Ectodermal cell (in vitro differentiated cells): Measurements from ENCODE around the gene ELK4.
A peak's percentile ranks its signal among the peaks of the same experiment; 100 is the strongest.

Source experiments
- H3K27ac ChIP-seq: 2 replicates; pipeline ENCODE4 v1.7.0; 2013; ENCODE audit warnings: mild to moderate bottlenecking, low read depth, low read length; ENCODE audit not compliant: insufficient read depth, poor library complexity, severe bottlenecking
- H3K27me3 ChIP-seq: 2 replicates; pipeline ENCODE4 v1.7.0; 2013; ENCODE audit warnings: mild to moderate bottlenecking, low read length; ENCODE audit not compliant: insufficient read depth, control insufficient read depth, poor library complexity, severe bottlenecking
- H3K36me3 ChIP-seq: one replicate; pipeline ENCODE4 v1.7.0; 2013; ENCODE audit warnings: low read length; ENCODE audit not compliant: control insufficient read depth, insufficient read depth
- H3K4me1 ChIP-seq: one replicate; pipeline ENCODE4 v1.7.0; 2013; ENCODE audit warnings: low read length; ENCODE audit not compliant: control insufficient read depth, insufficient read depth
- H3K4me3 ChIP-seq: 2 replicates; pipeline ENCODE4 v1.7.0; 2013; ENCODE audit warnings: low read depth, low read length, control low read depth; ENCODE audit not compliant: insufficient read depth
- H3K9me3 ChIP-seq: 2 replicates; pipeline ENCODE4 v1.7.0; 2013; ENCODE audit warnings: mild to moderate bottlenecking, low read length, moderate library complexity; ENCODE audit not compliant: control insufficient read depth
- WGBS, 2 experiments: methylation state at CpG; one replicate each; pipeline ENCODE4 v1.1.7; 2013; ENCODE audit warnings: missing lambda C conversion rate in 2 of 2; 5-methylcytosine and 5-hydroxymethylcytosine counted together

ELK4 gene

DNA sequence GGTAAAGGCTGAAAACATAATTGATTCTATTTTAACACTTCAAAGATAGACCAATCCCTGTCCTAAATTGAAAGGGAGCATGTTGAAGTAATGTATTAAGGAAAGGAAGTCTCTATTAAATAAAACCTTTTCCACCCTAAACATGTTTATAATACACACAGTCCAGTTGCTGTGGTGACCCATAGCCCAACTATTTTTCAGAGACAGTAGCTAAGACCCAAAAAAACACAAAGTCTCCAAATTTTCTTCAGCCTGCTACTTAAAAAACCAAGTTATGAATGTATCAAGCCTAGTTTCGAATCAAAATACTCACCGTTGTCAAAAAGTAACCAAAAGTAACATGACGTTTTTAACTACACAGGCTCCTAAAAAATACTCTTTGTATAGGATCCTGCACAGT, 1.6 kb downstream of the ELK4 start:
- Histone ChIP-seq H3K36me3 (no peaks in the 10 kb centered on the region), H3K27me3 (no peaks in the 10 kb centered on the region), H3K4me1 (peaks cover 3% of the 10 kb centered on the region), H3K9me3 (no peaks in the 10 kb centered on the region), H3K27ac (peak overlapping the region; percentile 93), H3K4me3 (peak overlapping the region; percentile 67)
- WGBS, 2 experiments = 57 to 60% methylated on average over 3 of the region's 3 CpGs

DNA sequence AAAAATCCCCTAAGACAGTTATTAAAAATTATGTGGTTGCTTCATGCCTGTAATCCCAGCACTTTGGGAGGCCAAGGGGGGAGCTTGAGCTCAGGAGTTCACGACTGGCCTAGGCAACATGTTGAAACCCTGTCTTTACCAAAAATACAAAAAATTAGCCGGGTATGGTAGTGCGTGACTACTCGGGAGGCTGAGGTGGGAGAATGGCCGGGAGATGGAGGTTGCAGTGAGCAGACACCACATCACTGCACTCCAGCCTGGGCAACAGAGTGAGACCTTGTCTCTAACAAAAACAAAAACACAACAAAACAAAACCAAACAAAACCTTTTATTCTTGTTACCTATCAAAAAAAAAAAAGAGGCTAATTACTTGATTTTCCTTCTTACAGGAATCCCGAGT, 2.1 kb downstream of the ELK4 start:
- peaks cover 3% of the 10 kb centered on the region for H3K4me1 ChIP-seq
- peak overlapping the region; percentile 67 for H3K4me3 ChIP-seq
- H3K27ac ChIP-seq = no peak overlapping the region
- WGBS, 2 experiments = 93 to 95% methylated on average over 5 of the region's 6 CpGs
- H3K36me3 ChIP-seq = no peaks in the 10 kb centered on the region
- no peaks in the 10 kb centered on the region for H3K27me3 ChIP-seq
- H3K9me3 ChIP-seq = no peaks in the 10 kb centered on the region

DNA sequence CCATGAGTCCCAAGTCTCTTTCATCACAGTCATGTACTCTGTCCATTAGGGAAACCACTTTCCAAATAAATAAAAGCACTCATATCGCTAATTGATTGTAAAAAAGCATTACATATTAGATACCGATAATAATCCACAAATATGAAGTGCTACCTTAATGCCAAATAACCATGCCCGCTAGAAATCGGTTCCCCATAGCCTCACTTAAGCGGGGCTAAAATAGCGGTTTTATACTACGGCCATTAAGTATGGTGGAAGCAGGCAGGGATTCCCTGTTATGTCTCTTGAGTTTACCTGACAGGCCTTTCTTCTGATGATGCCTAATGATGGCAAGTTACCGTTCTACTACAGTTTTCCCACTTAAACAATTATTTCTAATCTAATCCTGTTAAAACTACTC, 3.9 kb downstream of the ELK4 start:
- 95 to 96% methylated on average over 8 of the region's 8 CpGs for WGBS, 2 experiments
- peaks cover 3% of the 10 kb centered on the region for H3K4me1 ChIP-seq

DNA sequence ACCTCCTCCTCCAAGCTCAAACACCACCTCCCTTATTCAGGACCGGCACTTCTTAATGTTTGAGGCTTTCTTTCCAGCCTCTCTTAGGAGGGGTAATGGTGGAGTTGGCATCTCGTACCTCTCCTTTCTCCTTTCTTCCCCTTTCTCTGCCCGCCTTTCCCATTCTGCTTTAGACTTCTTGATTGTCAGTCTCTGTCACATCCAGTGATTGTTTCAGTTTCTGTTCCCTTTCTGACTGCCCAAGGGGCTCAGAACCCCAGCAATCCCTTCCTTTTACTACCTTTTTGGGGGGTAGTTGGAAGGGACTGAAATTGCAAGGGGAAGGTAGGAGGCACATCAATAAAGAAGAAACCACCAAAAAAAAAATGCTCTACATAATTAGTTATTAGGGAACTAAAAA, 5.6 kb downstream of the ELK4 start:
- H3K9me3 ChIP-seq = no peaks in the 10 kb centered on the region
- peaks cover 3% of the 10 kb centered on the region for H3K4me1 ChIP-seq
- peaks cover 9% of the 10 kb centered on the region for H3K36me3 ChIP-seq
- H3K4me3 ChIP-seq = no peak overlapping the region
- no peak overlapping the region for H3K27ac ChIP-seq
- 84 to 94% methylated on average over 3 of the region's 3 CpGs for WGBS, 2 experiments
- no peaks in the 10 kb centered on the region for H3K27me3 ChIP-seq

More for the DNA sequence above, 3.9 kb downstream of the ELK4 start:
- H3K9me3 ChIP-seq = no peaks in the 10 kb centered on the region
- no peaks in the 10 kb centered on the region for H3K27me3 ChIP-seq
- no peaks in the 10 kb centered on the region for H3K36me3 ChIP-seq
- no peak overlapping the region for H3K4me3 ChIP-seq
- H3K27ac ChIP-seq = no peak overlapping the region

GRCh38 chr1:205623646-205624045, 8.2 kb downstream of the ELK4 start:
- no peaks in the 10 kb centered on the region for H3K27me3 ChIP-seq
- no peak overlapping the region for H3K4me3 ChIP-seq
- peaks cover 29% of the 10 kb centered on the region for H3K36me3 ChIP-seq
- no peaks in the 10 kb centered on the region for H3K4me1 ChIP-seq
- 92 to 96% methylated on average over 4 of the region's 4 CpGs for WGBS, 2 experiments
- no peaks in the 10 kb centered on the region for H3K9me3 ChIP-seq
- no peak overlapping the region for H3K27ac ChIP-seq

DNA sequence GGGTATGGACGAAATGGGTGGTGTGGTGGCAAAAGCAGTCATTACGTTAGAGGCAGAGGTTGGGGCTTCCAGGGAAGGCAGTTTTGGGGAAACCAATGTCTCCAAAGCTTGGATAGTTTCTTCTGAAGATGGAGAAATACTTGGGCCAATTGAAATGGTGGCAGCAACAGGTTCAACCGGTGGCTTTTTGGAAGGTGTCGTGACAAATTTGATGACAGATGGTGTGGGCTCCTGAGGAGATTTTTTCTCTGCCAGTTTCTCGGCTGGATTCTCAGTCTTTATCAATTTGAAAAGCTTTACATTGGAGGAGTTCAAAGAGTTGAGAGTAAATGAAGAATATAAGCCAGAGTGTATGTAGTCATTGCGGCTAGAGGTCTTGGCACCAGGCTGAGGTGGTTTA, 11.5 kb downstream of the ELK4 start:
- H3K27me3 ChIP-seq = no peaks in the 10 kb centered on the region
- no peak overlapping the region for H3K4me3 ChIP-seq
- H3K9me3 ChIP-seq = no peaks in the 10 kb centered on the region
- whole genome bisulfite sequencing, 2 experiments = 94 to 96% methylated on average over 6 of the region's 6 CpGs
- no peak overlapping the region for H3K27ac ChIP-seq
- H3K36me3 ChIP-seq = peaks cover 43% of the 10 kb centered on the region
- no peaks in the 10 kb centered on the region for H3K4me1 ChIP-seq

GRCh38 chr1:205619376-205619775, 12.4 kb downstream of the ELK4 start:
- 80 to 100% methylated on average over 1 to 3 of the region's 3 CpGs for WGBS, 2 experiments
- Histone ChIP-seq H3K27ac (no peak overlapping the region), H3K4me3 (no peak overlapping the region), H3K27me3 (no peaks in the 10 kb centered on the region), H3K9me3 (no peaks in the 10 kb centered on the region), H3K36me3 (peaks cover 44% of the 10 kb centered on the region), H3K4me1 (no peaks in the 10 kb centered on the region)

- Histone ChIP-seq H3K4me1 (no peaks in the 10 kb centered on the region), H3K27ac (no peak overlapping the region), H3K4me3 (no peak overlapping the region), H3K9me3 (no peaks in the 10 kb centered on the region), H3K27me3 (no peaks in the 10 kb centered on the region), H3K36me3 (peaks cover 47% of the 10 kb centered on the region)
- WGBS, 2 experiments = 100% methylated on average over 1 of the region's 1 CpG; no CpG with 5 or more reads in 1 of the 2 experiments
These were observed 15.1 kb downstream of the ELK4 start for GRCh38 chr1:205616563-205617293.

DNA sequence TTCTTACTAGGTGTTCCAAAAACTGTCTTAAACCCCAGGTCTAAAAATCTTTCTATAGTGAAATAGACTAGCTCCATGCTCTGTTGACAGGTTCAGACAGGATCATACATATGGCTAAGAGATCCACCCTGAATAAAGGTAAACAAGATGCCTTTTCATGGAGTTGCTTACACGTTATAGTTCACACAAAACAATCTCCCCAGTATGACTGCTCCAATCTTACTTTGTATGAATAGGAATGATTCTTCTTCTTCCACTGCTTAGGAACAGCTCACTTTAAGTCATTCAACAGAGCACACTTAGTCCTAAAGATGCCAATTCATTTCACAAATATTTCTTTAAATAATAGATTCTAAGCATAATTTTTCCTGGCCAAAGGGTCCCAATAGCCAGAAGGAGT, 16.0 kb downstream of the ELK4 start:
- WGBS, 2 experiments = 81 to 100% methylated on average over 1 of the region's 1 CpG
- peaks cover 46% of the 10 kb centered on the region for H3K36me3 ChIP-seq
- no peak overlapping the region for H3K4me3 ChIP-seq
- no peaks in the 10 kb centered on the region for H3K4me1 ChIP-seq
- no peak overlapping the region for H3K27ac ChIP-seq
- no peaks in the 10 kb centered on the region for H3K9me3 ChIP-seq
- H3K27me3 ChIP-seq = no peaks in the 10 kb centered on the region

DNA sequence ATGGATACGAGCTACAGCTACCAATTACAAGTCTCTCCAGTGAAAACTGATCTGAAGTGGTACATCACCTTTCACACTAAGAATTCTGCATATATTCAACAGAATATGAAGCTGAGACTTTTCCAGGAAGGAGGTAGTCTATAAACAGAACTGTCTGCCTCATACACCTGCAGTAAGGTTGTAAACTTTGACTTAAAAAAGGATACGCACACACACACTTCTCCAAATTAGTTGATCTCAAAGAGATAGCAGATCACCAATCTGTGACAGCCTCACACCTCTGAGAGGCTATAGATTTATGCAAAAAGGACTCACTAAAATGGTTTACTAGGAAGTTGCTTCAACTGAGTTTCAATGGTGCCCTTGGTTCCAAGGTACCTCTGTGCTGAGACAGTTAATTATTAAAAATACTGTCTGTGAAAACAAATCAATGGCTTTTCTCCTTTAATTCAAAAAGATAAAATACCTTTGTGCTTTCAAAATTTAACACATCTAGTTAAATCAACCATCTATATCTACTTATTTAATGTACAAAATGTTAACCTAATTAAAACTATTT, 17.9 kb downstream of the ELK4 start:
- peaks cover 30% of the 10 kb centered on the region for H3K36me3 ChIP-seq
- no peak overlapping the region for H3K27ac ChIP-seq
- H3K4me3 ChIP-seq = no peak overlapping the region
- no peaks in the 10 kb centered on the region for H3K4me1 ChIP-seq
- H3K9me3 ChIP-seq = no peaks in the 10 kb centered on the region
- H3K27me3 ChIP-seq = no peaks in the 10 kb centered on the region
- WGBS, 2 experiments = 95 to 96% methylated on average over 2 of the region's 2 CpGs
